ENCODE results near the gene KCNQ1.

The KCNQ1 gene

DNA sequence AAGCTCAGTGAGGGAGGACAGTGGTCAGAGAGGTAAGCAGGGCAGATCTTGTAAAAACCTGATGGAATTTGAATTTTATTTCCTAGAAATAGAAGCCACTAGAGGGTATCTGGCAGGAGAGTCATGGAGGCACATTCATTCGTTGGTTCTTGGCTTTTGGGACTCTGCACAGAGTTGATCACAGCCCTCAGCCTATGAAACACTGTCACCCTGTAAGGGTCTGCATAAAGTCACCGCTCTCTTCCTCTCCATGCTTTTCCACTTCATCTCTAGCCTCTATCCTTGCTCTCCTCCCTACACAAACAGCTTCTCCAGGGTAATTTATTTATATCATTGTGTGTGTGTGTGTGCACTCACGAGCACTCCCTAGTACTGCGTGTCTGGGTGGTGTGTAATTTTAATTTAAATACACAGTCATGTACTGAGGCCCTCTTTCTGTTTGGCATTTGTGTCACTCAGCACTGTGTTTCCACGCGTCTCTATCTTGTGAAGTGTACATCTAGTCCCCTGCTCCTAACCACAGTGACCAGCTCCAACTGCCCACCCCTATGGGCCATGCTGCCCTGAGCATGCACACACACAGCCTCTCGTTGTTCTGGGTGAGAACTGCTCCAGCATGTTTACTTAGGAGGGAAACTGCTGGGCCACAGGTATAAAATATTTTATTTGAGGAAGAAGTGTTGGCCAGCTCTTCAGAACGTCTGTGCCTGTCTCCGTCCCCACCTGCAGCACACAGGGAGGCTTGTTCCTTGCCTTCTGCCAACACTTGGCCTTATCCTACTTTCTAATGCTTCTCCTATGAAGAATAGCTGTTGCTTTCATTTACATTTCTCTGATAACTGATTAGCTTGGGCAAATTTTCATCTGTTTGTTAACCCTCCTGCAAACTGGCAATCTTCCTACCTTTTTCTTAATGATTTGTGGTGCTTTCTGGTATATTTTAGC, 250.5 kb downstream of the KCNQ1 start:
- no peak for TF ChIP-seq CTCF (IDR thresholded peaks at IDR 0.05; ENCODE audit: borderline replicate concordance, insufficient read depth, low read depth, low read length)
- H3K4me3 ChIP-seq (ENCODE audit: low read depth, low read length) = no peak overlapping the region

DNA sequence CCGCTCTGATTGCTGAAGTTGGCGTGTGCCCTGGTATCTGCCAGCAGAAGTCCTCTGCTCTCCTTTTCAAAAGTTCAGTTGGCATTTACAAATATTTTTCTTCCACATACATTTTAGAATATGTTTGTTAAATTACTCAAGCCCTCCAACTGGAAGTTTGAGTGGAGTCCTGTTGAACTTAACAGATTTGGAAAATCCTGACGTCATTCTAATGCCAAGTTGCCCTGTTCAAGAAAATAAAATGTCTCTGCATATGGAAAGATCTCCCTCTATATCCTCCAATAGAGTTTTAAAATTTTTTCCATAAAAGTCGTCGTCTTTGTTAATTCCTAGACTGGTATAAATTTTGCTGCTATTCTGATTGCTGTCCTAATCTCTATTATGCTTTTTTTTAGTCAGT, 251.6 kb downstream of the KCNQ1 start:
- no peak for TF ChIP-seq CTCF (IDR thresholded peaks at IDR 0.05; ENCODE audit: borderline replicate concordance, insufficient read depth, low read depth, low read length)
- H3K4me3 ChIP-seq (ENCODE audit: low read depth, low read length) = no peak overlapping the region

GRCh38 chr11:2697866-2698265, 253.1 kb downstream of the KCNQ1 start:
- H3K4me3 ChIP-seq (ENCODE audit: low read depth, low read length) = no peak overlapping the region
- no peak for TF ChIP-seq CTCF (IDR thresholded peaks at IDR 0.05; ENCODE audit: borderline replicate concordance, insufficient read depth, low read depth, low read length)

DNA sequence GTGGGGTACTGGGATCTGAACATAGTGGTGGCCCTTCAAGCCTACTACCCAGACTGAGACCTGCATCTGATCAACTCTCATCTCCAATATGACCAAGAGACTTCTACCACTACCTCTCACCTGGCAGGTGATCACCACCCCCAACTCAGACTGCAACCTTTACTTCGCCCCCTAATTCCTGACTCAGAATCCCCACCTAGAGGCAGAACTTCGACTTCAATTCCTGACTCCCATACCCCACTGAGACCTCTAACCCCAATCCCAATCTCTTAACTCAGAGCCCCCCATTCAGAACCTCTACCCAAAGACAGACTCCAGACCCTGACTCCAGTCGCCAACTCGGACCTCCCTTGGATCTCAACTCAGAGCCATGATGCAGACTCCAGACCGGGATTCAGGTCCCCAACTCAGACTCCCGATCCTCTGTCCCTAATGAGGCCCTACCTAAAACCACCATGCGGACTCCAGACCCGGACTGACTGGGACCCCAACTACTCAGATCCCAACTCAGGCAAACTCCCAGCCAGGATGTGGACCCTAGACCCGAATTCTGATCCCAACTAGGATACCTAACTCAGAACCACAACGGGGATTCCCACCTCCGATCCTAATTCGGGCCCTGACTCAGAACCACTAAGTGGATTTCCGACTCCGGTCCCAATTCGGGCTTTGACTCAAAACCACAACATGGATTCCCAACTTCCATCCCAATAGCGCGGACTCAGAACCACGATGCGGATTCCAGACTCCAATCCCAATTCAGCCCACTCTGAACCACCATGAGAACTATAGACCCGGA, 253.8 kb downstream of the KCNQ1 start:
- peak overlapping the region; percentile 79 for H3K4me3 ChIP-seq (ENCODE audit: low read depth, low read length)
- TF ChIP-seq CTCF (IDR thresholded peaks at IDR 0.05; ENCODE audit: borderline replicate concordance, insufficient read depth, low read depth, low read length) = no peak

- H3K4me3 ChIP-seq (ENCODE audit: low read depth, low read length) = peak overlapping the region; percentile 79
- no peak for TF ChIP-seq CTCF (IDR thresholded peaks at IDR 0.05; ENCODE audit: borderline replicate concordance, insufficient read depth, low read depth, low read length)
Observed at GRCh38 chr11:2699185-2699530, 254.3 kb downstream of the KCNQ1 start.

GRCh38 chr11:2699531-2700414, 255.0 kb downstream of the KCNQ1 start, which contains the start of gene KCNQ1OT1:
TSS of gene KCNQ1OT1 (minus strand) at chr11:2699994.
- no peak for TF ChIP-seq CTCF (IDR thresholded peaks at IDR 0.05; ENCODE audit: borderline replicate concordance, insufficient read depth, low read depth, low read length)
- H3K4me3 ChIP-seq (ENCODE audit: low read depth, low read length) = peak within 1 kb of the TSS; percentile 79

Data from GM12875 (cell line).